Measurements from ENCODE around the gene COPG1. TPM values are rescaled to one million over a fixed set of nuclear protein-coding genes. Genes with fewer than 3 reads are reported as not detected.

COPG1 gene
- total and polyA plus RNA-seq, 2 of the 4 experiments (the other 2 are of a cell fraction), result 203 to 446 TPM

- TF ChIP-seq NFE2L2 (IDR thresholded peaks at IDR 0.05; ENCODE audit: low read depth, low read length) (0 out of 2 replicates have a peak, but pooled peaks have one; percentile 15), RFX5 (IDR thresholded peaks at IDR 0.05; ENCODE audit: low read depth, low read length) (no peak), RCOR1 (IDR thresholded peaks at IDR 0.05; ENCODE audit: insufficient replicate concordance, low read length) (no peak), POLR2A (IDR thresholded peaks at IDR 0.05; ENCODE audit: low read depth, low read length) (no peak)
Observed at GRCh38 chr3:129316248-129317013, 67.0 kb downstream of the COPG1 start (continued).

- no peak overlapping the region for H3K18ac ChIP-seq (ENCODE audit: low read depth, low read length)
- H4K20me1 ChIP-seq (ENCODE audit: insufficient read depth, low read length), result peaks cover 8% of the 10 kb centered on the region; the same call in 1 of the 2 replicates
- peaks cover 8% of the 10 kb centered on the region for H3K36me3 ChIP-seq (ENCODE audit: control insufficient read depth, insufficient read depth, low read length)
- peak overlapping the region; percentile 91 for H3K4me3 ChIP-seq (ENCODE audit: insufficient read depth, low read depth, low read length)
- H3K4me1 ChIP-seq (ENCODE audit: control insufficient read depth, insufficient read depth, low read length), result peaks cover 6% of the 10 kb centered on the region; the same call in 1 of the 2 replicates
- DNase-seq (no peak), ATAC-seq (ENCODE audit: low read depth) (no peak)
- H2BK120ac ChIP-seq (ENCODE audit: low read depth, low read length), result peak overlapping the region; percentile 17; the same call in 1 of the 2 replicates
- H3K9ac ChIP-seq (ENCODE audit: low read depth, low read length), result peak overlapping the region; percentile 69; the same call in 1 of the 2 replicates
- H3K9me1 ChIP-seq (ENCODE audit: insufficient read depth, low read length), result peaks cover 25% of the 10 kb centered on the region
- H3K56ac ChIP-seq (ENCODE audit: extremely low read depth, insufficient read depth, low read length), result no peak overlapping the region
- peak overlapping the region; percentile 91 for H2AFZ ChIP-seq (replicated peaks; ENCODE audit: low read length, poor library complexity)
- peak overlapping the region; percentile 90 for H3K4me2 ChIP-seq (ENCODE audit: low read depth, low read length)
- H3K27me3 ChIP-seq (ENCODE audit: control insufficient read depth, insufficient read depth, low read length), result no peaks in the 10 kb centered on the region
- no peak overlapping the region for H2BK15ac ChIP-seq (ENCODE audit: low read depth, low read length)
- no TSS peak for BruUV-seq (replicated peaks)
- intact Hi-C loops (cut with micrococcal nuclease), result no loop called here
- no peaks in the 10 kb centered on the region for H3K9me3 ChIP-seq (ENCODE audit: control insufficient read depth, insufficient read depth, low read length)
- no CpG with 5 or more reads among the region's 15 CpGs for WGBS, 2 experiments (ENCODE audit: extremely low coverage in 2 of 2, insufficient read length in 1 of 2)
- in situ Hi-C loops (cut with MboI; ENCODE audit: low sequenced_read_pairs), result no loop called here
- ChIA-PET POLR2A (ENCODE audit: unreplicated experiment) (no interaction called here), CTCF (interaction anchor here (1.4 to 1.6 kb wide), 4 partner anchors 28 to 72 kb away, joined by 3 to 6 read pairs (median 4); no protein-coding TSS in a partner anchor)
- H2AK5ac ChIP-seq (ENCODE audit: low read depth, low read length), result no peak overlapping the region
- peak overlapping the region; percentile 43 to 82; a peak in 2 of 4 replicates for H4K8ac ChIP-seq (ENCODE audit: low read depth in 2 of 2, low read length in 2 of 2)
- TF ChIP-seq BHLHE40 (IDR thresholded peaks at IDR 0.05; ENCODE audit: low read depth, low read length) (no peak), FOS (IDR thresholded peaks at IDR 0.05; ENCODE audit: low read depth, low read length) (no peak), SMC3 (IDR thresholded peaks at IDR 0.05; ENCODE audit: low read depth, low read length) (no peak), NFE2L2 (IDR thresholded peaks at IDR 0.05; ENCODE audit: low read depth, low read length) (no peak)
- TF ChIP-seq, protein P1, sequence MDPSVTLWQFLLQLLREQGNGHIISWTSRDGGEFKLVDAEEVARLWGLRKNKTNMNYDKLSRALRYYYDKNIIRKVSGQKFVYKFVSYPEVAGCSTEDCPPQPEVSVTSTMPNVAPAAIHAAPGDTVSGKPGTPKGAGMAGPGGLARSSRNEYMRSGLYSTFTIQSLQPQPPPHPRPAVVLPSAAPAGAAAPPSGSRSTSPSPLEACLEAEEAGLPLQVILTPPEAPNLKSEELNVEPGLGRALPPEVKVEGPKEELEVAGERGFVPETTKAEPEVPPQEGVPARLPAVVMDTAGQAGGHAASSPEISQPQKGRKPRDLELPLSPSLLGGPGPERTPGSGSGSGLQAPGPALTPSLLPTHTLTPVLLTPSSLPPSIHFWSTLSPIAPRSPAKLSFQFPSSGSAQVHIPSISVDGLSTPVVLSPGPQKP (IDR thresholded peaks at IDR 0.05; ENCODE audit: borderline replicate concordance, low read depth, low read length), result no peak
- no peak overlapping the region for H4K91ac ChIP-seq (ENCODE audit: insufficient read depth, low read depth, low read length)
- H3K23ac ChIP-seq (ENCODE audit: low read depth, low read length), result no peak overlapping the region
- peak overlapping the region; percentile 73 for H3K27ac ChIP-seq (ENCODE audit: insufficient read depth, low read length)
- no peak overlapping the region for H3K14ac ChIP-seq (replicated peaks; ENCODE audit: low read depth, low read length)
- no peak overlapping the region for H2BK20ac ChIP-seq (ENCODE audit: low read depth, low read length)
- H2AK9ac ChIP-seq (replicated peaks; ENCODE audit: low read depth, low read length, poor library complexity), result peak overlapping the region; percentile 81
- no peak overlapping the region; the same call in 1 of the 2 replicates for H4K5ac ChIP-seq (ENCODE audit: low read depth, low read length)
- peak overlapping the region; percentile 49 for H3K4ac ChIP-seq (ENCODE audit: low read depth, low read length)
- peaks cover 0 to 43% of the 10 kb centered on the region in 2 experiments; a peak in 3 of 4 replicates for H3K79me1 ChIP-seq (ENCODE audit: low read depth in 1 of 2, low read length in 2 of 2)
- dilution Hi-C loops (cut with HindIII; ENCODE audit: low sequenced_read_pairs, unreplicated experiment), result no loop called here
- no peak overlapping the region for H2BK5ac ChIP-seq (ENCODE audit: low read depth, low read length, poor library complexity, severe bottlenecking)
Observed at GRCh38 chr3:129317014-129317771, 67.8 kb downstream of the COPG1 start.

All from IMR-90 (cell line).